Rectal smooth muscle tissue (tissue), 1 donor: ENCODE measurements around the gene BANF2.
"Not testable (repeated sequence)": the region's sequence is repeated elsewhere in the genome, so short reads cannot be mapped to it uniquely, and the experiment has no call there.

Experiments
- H3K27ac ChIP-seq: one replicate; pipeline ENCODE4 v1.7.0; 2013; ENCODE audit warnings: low read depth, low read length, inconsistent platforms
- H3K27me3 ChIP-seq: one replicate; pipeline ENCODE4 v1.7.0; 2013; ENCODE audit warnings: low read length; ENCODE audit not compliant: control insufficient read depth, insufficient read depth
- H3K36me3 ChIP-seq: one replicate; pipeline ENCODE4 v1.7.0; 2013; ENCODE audit warnings: low read length; ENCODE audit not compliant: control insufficient read depth, insufficient read depth
- H3K4me1 ChIP-seq: one replicate; pipeline ENCODE4 v1.7.0; 2013; ENCODE audit warnings: low read length; ENCODE audit not compliant: control insufficient read depth, insufficient read depth
- H3K4me3 ChIP-seq: one replicate; pipeline ENCODE4 v1.7.0; 2013; ENCODE audit warnings: low read length
- H3K9ac ChIP-seq: one replicate; pipeline ENCODE4 v1.7.0; 2013; ENCODE audit warnings: low read length

BANF2 gene

GRCh38 chr20:17771206-17772004 is 71.6 kb downstream of the BANF2 start:
- H3K9ac ChIP-seq: no peak overlapping the region
- H3K27ac ChIP-seq: no peak overlapping the region
- no peaks in the 10 kb centered on the region for H3K4me1 ChIP-seq
- H3K27me3 ChIP-seq: no peaks in the 10 kb centered on the region
- no peaks in the 10 kb centered on the region for H3K36me3 ChIP-seq
- no peak overlapping the region for H3K4me3 ChIP-seq

GRCh38 chr20:17772005-17772343 is 72.2 kb downstream of the BANF2 start:
- H3K27me3 ChIP-seq: no peaks in the 10 kb centered on the region
- H3K9ac ChIP-seq: no peak overlapping the region
- H3K4me1 ChIP-seq: no peaks in the 10 kb centered on the region
- H3K36me3 ChIP-seq: no peaks in the 10 kb centered on the region
- no peak overlapping the region for H3K4me3 ChIP-seq
- H3K27ac ChIP-seq: no peak overlapping the region

GRCh38 chr20:17773619-17774018 is 73.9 kb downstream of the BANF2 start:
- H3K27ac ChIP-seq: no peak overlapping the region
- H3K27me3 ChIP-seq: no peaks in the 10 kb centered on the region

GRCh38 chr20:17775600-17775999 is 75.8 kb downstream of the BANF2 start:
- Histone ChIP-seq H3K4me3 (no peak overlapping the region), H3K9ac (no peak overlapping the region), H3K36me3 (no peaks in the 10 kb centered on the region), H3K27me3 (no peaks in the 10 kb centered on the region), H3K27ac (no peak overlapping the region), H3K4me1 (no peaks in the 10 kb centered on the region)

More at GRCh38 chr20:17773619-17774018, 73.9 kb downstream of the BANF2 start:
- no peak overlapping the region for H3K4me3 ChIP-seq
- no peaks in the 10 kb centered on the region for H3K36me3 ChIP-seq
- H3K9ac ChIP-seq: no peak overlapping the region
- no peaks in the 10 kb centered on the region for H3K4me1 ChIP-seq

GRCh38 chr20:17776551-17776950 is 76.8 kb downstream of the BANF2 start:
- Histone ChIP-seq H3K27ac (no peak overlapping the region), H3K27me3 (no peaks in the 10 kb centered on the region), H3K4me1 (no peaks in the 10 kb centered on the region), H3K9ac (no peak overlapping the region), H3K4me3 (no peak overlapping the region), H3K36me3 (no peaks in the 10 kb centered on the region)

GRCh38 chr20:17779011-17779410 is 79.2 kb downstream of the BANF2 start:
- not testable (repeated sequence) for H3K4me3 ChIP-seq, H3K36me3 ChIP-seq, H3K27ac ChIP-seq, H3K9ac ChIP-seq, H3K27me3 ChIP-seq, H3K4me1 ChIP-seq

- Histone ChIP-seq H3K27ac (no peak overlapping the region), H3K9ac (no peak overlapping the region), H3K4me3 (no peak overlapping the region), H3K27me3 (no peaks in the 10 kb centered on the region), H3K4me1 (peaks cover 2% of the 10 kb centered on the region), H3K36me3 (no peaks in the 10 kb centered on the region)
Measured at GRCh38 chr20:17782768-17783167, 83.0 kb downstream of the BANF2 start.

- H3K36me3 ChIP-seq: no peaks in the 10 kb centered on the region
- no peak overlapping the region for H3K27ac ChIP-seq
- H3K4me1 ChIP-seq: peaks cover 2% of the 10 kb centered on the region
- no peak overlapping the region for H3K4me3 ChIP-seq
- no peaks in the 10 kb centered on the region for H3K27me3 ChIP-seq
- no peak overlapping the region for H3K9ac ChIP-seq
Measured at GRCh38 chr20:17783671-17784070, 83.9 kb downstream of the BANF2 start.

- H3K4me1 ChIP-seq: peaks cover 2% of the 10 kb centered on the region
- no peak overlapping the region for H3K9ac ChIP-seq
- H3K27ac ChIP-seq: no peak overlapping the region
- H3K4me3 ChIP-seq: no peak overlapping the region
- H3K36me3 ChIP-seq: no peaks in the 10 kb centered on the region
- no peaks in the 10 kb centered on the region for H3K27me3 ChIP-seq
Measured at GRCh38 chr20:17785007-17785406, 85.2 kb downstream of the BANF2 start.
